HG03558 (cell line): ENCODE data around the gene ARPIN.
"Not testable (repeated sequence)": the region's sequence is repeated elsewhere in the genome, so short reads cannot be mapped to it uniquely, and the experiment has no call there.

Experiments
- ATAC-seq: cut with Tn5 transposase; IDR thresholded peaks from one replicate; pipeline ENCODE4 v1.9.1; 2021; ENCODE audit warnings: moderate number of reproducible peaks; ENCODE audit not compliant: unreplicated experiment; ENCODE audit errors: extremely low read depth

ARPIN gene

DNA sequence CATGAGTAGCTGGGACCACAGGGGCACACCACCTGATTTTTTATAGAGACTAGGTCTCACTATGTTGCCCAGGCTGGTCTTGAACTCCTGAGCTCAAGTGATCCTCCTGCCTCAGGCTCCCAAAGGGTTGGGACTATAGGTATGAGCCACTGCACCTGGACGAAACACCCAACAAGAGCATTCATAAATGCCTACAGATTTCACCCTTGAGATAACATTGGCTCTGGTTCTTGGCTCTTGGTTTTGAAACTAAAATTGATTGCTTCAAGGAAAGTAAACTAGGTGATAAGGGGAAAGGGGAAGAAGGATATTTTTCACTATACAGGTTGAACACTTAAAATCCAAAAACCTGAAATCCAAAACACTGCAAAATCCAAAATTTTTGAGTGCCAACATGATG is 29.2 kb downstream of the ARPIN start:
- no peak for ATAC-seq

DNA sequence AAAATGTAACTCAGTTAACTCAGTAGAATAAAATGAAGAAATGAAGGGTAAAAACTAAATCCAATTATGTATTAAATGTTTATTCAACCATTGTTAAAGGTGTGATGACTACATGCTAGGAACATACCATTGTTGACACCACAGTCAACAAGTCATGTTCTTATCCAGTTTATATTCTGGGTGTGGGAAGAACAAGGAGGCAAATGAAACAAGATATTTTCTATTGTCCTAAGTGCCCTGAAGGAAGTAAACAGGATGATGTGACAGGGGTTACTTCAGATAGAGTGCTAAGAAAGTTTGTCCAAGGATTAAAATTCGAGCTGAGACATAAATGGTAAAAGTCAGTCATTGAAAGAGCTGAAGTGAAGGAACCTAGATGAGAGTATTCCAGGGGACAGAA is 32.0 kb downstream of the ARPIN start:
- ATAC-seq, result no peak

DNA sequence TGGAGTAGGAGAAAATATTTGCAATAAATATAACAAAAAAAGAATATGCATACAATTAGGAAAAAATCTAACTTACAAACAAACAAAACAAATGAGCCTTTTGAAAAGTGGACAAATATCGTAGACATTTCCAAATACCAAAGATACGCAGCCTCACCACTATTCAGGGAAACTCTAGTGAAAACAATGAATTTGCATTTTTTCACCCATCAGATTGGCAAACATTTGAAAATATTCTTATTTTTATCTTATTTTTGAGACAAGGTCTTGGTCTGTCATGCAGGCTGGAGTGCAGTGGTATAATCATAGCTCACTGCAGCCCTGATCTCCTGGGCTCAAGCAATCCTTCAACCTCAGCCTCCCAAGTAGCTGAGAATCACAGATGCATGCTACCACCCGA is 34.4 kb downstream of the ARPIN start:
- ATAC-seq, result no peak

DNA sequence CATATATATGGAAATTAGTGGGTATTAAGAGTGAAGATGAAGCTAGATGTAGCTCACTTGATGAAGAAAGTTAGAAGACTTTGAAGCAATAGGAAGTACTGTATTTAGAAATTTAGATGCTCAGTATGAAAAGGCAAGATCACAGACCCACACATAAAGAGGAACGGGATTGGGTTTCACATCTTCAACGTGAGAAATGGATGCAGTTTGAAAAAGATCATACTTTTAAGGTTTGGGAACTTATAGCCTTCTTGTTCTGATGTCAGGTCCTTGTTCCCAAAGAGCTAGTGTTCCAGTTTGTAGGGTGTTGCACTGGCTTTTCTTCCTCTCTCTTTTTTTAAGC is 35.7 kb downstream of the ARPIN start:
- ATAC-seq, result no peak

DNA sequence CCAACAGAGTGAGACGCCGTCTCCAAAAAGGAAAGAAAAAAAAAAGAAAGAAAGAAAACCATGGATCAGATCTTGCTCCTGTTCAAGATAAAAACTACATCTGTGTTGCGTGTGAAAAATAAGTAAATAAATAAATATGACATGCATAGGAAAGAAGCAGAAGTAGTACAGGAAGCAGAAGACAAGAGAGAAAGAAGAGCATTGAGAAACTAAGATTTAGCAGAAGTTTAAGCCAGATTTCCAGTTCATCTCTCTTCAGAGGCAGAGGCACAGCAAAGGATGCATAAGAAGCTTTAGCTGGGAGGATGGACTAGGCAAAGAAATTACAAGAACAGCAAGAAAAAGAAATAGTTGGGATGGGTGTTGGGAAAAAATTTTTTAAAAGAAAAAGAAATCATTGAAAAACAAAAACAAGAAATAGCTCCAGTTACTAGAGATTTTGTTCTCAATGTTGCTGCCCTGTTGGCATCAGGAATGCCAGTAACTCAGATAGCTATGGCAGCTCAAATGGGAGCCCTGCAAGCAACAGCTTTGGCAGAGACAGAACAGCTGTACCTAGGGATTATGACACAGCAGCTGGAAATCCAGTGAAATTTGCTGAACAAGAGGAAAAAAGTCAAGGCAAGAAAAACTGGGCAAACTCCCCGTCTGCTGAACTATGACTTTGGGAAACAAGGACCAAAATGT is 36.2 kb downstream of the ARPIN start:
- no peak for ATAC-seq

DNA sequence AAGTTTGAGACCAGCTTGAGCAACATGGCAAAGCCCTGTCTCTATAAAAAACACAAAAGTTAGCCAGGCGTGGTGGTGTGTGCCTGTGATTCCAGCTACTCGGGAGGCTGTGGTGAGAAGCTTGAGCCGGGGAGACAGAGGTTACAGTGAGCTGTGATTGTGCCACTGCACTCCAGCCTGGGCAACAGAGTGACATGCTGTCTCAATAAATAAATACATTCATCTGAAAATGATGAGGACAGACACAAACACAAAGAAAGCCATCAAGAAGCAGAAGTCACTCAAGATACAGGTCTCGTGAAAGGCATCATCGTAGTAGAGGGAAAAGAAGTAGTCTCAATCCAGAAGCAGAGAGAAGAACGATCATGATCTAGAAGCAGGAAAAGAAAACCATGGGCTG is 37.0 kb downstream of the ARPIN start:
- no peak for ATAC-seq

DNA sequence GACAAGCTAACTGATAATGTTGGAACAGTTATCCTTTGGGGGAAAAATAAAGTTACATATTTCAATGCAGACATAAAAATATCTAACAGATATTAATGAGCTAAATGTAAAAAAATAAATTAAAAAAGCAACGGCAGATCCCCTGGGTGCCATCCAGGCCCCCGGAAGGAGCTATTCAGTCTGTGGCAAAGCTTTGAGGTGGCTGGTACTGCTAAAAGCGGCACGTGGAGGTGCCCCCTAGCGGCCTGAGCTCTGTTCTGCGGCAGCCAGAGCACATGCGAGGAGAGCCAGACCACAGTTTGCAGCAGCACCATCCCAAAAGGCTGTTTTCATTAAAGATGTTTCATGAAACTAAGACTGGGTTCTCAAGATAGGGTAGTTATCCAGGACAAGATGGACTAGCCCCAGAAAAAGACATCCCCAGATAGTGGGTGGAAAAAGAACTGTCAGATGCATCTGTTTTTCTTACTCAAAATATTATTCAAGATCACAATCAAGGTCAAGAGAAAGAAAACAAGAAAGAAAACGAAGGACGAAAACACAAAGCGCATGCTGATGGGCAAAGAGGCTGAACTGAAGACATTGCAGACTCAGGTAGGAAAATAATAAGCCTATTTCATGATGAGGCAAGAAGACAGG is 37.7 kb downstream of the ARPIN start:
- ATAC-seq, result no peak

DNA sequence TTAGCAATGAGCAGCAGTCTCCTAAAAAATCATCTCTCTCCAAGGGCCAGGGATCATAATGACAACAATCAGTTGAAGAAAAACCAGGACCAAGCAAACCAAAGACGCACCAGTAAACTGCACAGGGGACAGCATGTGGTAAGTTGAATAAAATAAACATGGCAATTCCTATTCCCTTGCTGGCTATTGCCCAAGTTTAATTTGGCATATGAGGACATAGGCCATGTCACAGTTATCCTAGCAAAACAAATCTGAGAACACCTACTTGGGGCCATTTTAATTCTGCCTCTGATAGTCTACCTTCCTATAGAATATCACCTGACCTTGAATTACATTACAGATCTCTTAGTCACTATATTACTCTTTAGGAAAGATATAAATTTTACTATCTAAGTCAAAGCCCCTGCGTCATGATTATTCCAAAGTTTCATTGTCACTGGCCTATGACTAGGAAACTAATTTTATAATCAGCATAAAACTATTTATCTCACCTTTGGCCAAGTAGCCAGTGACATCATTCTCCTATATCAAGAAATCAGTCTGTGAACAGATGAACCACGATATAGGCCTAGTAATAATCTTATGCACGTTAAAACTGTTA is 42.0 kb downstream of the ARPIN start:
- no peak for ATAC-seq

DNA sequence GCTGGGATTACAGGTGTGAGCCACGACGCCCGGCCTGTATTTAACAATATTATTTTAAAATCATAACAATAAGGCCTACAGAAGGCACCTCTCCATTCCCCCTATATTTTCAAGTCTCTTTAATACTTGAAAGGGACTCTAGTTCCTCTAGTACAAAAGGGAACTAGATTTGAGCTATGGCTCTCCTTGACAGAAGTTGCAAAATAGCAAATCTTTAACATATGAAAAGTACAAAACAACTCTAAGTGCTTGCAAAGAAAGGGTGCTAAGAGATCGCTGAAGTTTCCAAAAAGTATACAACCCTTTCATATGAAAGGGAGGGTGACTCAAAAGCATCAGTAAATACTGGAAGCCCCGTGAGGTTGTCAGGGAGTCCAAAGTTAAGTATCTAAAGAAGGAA is 42.7 kb downstream of the ARPIN start:
- no peak for ATAC-seq

DNA sequence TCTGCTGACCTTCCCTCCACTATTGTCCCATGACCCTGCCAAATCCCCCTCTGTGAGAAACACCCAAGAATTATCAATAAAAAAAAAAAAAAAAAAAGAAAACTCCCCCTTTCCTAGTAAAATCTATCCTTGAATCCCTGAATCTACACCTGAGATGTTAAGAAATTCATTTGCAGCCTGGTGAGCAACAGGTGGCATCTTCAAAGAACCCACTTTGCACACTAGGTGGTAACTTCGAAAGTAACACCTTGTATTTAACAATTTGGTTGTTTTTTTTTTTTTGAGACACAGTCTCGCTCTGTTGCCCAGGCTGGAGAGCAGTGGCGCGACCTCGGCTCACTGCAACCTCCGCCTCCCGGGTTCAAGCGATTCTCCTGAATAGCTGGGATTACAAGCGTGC is 43.3 kb downstream of the ARPIN start:
- not testable (repeated sequence) for ATAC-seq

DNA sequence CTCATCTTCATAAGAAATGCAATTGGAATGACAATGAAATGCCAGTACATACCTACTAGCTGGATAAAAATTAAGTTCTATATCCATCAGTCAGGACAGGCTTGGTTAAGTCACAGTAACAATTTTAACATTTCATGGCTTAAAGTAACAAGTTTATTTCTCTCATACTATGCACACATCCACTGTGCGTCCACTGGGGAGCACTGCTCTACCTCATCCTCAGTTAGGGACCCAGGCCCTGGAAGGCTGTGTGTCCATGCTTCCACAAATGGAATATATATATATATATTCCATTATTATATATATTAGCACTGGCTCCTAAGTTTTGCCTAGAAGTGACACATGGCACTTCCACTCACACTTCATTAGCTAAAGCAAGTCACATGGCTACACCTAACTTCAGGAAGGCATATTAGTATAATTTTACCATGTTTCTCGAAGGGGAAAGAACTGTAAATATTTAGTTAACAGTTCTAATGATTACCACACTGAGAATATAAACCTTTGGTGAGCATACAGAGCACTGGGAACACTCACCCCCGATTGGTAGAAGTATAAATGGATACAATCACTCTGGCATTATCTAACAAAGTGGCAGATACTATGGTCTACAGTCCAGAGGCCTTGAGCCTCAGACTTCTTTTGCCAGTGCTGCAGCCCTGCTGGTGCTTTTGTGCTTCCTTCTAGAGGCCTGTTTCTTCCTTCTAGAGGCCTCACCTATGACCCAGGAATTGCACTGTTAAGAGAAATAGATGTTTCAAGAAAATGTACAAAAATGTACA is 47.6 kb downstream of the ARPIN start:
- ATAC-seq, result no peak

DNA sequence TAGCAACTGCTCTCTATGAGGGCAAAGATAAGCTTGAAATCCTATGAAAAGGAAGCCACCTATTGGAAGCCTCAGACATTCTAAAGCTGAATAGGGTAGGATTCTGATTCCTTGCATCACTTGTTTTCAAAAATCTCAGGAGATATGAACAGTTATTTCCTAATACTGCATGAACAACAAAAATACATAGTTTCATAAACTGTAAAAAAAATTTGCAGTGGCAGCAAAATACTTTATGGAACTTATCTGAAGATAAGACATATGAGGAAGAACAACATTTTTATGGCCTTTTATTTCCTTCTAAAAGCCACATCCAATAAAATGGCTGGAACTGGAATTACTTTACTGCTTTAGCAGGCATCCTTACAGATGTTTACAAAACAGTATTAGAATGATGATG is 48.8 kb downstream of the ARPIN start:
- no peak for ATAC-seq

DNA sequence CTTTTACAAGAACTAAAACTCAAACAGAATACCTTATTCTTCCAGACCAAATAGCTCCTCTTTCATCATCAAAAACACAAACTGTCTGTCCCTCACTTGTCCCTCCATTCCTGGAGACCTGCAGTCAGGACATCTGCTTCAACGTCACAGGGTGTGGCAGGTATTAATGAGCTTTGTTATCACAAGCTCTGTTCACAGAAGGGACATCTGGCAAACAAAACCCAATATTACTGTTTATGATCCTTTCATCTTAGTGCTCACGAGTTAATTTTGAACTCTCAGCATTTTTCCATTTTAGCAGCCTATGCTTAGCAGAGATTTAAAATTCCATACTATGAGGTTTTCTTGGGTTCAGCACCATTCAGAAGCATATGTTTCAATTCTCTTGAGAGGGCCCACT is 51.9 kb downstream of the ARPIN start:
- ATAC-seq, result no peak

DNA sequence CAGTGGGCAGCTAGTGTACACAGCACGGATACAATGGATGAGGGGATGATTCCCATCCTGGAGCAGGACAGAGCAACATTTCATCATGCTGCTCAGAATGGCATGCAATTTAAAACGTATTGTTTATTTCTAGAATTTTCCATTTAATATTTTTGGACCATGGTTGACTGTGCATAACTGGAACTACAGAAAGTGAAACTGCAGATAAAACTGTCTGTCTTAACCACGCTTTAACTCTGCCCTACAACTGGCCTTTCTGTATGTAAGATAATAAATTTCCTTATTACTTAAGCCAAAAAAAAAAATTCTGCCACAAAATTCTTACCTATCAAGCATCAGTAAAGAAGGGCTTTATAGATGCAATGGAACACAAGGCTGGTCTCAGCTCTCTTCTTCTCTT is 52.3 kb downstream of the ARPIN start:
- no peak for ATAC-seq

DNA sequence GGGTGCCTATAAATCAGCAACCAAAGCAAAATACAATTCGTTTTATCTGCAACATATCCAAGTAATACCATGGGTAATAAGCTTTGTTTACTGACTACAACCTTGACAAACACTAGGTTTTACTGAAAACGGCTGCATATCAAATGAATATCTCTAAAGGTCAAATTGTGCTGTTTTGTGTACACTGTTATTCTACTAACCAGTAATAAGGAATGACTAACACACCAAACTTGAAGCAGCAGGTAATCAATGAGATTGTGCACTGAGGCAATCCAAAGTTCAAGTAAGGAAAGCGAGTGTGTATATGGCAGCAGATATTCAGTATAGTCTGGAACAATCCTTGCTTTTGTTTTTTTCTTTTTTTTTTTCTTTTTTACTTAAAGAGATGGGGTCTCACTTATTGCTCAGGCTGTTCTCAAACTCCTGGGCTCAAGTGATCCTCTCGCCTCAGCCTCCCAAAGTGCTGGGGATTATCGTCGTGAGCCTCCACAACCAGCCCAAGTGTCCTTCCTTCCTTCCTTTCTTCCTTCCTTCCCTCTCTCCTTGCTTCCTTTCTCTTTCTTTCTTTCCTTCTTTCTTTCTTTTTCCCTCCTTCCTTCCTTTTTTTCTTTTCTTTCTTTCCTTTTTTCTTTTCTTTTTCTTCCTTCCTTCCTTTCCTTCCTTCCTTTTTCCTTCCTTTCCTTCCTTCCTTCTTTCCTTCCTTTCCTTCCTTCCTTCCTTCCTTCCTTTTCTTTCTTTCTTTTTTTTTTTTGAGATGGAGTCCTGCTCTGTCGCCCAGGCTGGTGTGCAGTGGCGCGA is 53.9 kb downstream of the ARPIN start:
- no peak for ATAC-seq

DNA sequence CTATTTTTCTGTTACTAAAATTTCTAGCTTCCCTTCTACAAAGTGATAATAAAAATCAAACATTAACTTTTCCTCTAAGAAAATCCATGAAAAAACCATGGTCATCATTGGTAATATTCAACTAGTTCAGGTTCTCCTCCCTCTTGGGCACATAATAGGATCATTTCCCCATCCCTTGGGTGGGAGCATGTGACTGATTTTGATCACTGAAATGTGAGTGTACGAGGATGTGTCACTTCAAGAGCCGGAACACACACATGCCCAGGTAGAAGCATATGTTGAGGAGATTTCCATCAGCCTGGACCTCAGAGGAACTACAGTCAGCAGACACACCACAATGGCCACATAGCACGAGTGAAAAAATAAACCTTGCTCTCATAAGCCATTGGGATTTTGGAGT is 55.1 kb downstream of the ARPIN start:
- ATAC-seq, result no peak

DNA sequence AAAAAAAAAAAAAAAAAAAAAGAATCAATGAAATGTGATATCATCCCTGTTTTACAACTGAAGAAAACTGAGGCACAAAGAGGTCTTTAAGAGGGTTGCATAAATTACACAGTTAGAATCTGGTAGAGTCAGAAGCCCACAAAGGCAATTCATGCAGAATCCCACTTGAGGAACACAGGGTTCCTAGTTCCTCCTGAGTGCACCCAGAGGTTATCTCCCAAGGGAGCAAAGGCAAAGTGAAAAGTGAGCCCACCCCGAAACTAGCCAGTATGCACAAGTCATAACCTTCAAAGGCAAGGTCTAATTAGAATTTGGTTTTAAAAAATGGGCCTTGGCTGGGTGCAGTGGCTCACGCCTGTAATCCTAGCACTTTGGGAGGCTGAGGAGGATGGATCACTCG is 56.8 kb downstream of the ARPIN start:
- ATAC-seq, result no peak

DNA sequence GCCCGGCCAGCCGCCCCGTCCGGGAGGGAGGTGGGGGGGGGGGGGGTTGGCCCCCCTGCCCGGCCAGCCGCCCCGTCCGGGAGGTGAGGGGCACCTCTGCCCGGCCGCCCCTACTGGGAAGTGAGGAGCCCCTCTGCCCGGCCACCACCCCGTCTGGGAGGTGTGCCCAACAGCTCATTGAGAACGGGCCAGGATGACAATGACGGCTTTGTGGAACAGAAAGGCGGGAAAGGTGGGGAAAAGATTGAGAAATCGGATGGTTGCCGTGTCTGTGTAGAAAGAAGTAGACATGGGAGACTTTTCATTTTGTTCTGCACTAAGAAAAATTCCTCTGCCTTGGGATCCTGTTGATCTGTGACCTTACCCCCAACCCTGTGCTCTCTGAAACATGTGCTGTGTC is 57.9 kb downstream of the ARPIN start:
- ATAC-seq, result not testable (repeated sequence)

DNA sequence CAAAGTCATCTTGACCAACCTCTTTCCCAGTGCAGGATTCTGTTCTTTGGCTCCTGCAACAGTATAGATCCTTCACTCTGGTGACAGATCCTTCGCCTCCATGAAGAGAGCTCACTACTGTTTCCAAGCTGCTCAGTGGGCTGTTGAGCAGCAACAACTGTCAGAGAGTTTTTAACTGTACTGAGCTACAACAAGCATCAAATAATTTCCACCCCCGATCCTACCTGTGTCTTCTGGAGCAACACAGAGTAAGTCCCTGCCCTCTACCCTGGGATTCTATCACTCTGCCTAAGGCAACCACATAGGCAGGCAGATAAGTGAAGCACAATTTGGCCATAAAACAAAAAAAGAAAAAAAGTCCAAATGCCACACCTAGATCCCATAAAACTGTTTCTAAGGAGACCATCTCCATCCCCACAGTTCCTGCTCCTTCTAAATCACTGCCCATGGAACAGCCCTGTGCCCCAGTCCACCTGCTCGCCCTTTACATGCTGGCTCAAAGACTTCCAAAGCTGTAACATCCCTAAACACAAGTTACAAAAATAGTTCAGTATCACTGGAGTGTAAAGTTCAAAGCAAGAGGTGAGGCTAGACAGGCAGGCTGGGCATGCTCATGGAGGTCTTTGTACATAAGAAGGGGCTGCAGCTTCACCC is 60.3 kb downstream of the ARPIN start:
- ATAC-seq, result no peak
